MM.1S (cell line): ENCODE data around the gene INTS13.

ENCODE experiments used
- DNase-seq: peaks from one replicate; pipeline ENCODE4 v3.0.0-alpha.2; 2015
- H2AFZ ChIP-seq: fragments of 300-600 bp; sonication (generic); 2 replicates; pipeline ENCODE4 v1.6.0; 2016; ENCODE audit warnings: antibody characterized with exemption, low read length
- H3F3A ChIP-seq: fragments of 300-600 bp; sonication (generic); 2 replicates; pipeline ENCODE4 v1.6.1; 2016; ENCODE audit warnings: mild to moderate bottlenecking, antibody characterized with exemption, low read length, moderate library complexity, mixed read lengths; ENCODE audit not compliant: insufficient read depth
- H3K27ac ChIP-seq: fragments of 300-600 bp; sonication (generic); 2 replicates; pipeline ENCODE4 v1.5.1; 2016; ENCODE audit warnings: mild to moderate bottlenecking, low read length
- H3K27me3 ChIP-seq: fragments of 300-600 bp; sonication (generic); replicated peaks from 2 replicates; pipeline ENCODE4 v1.6.0; 2016; ENCODE audit warnings: low read length; ENCODE audit not compliant: insufficient read depth
- H3K36me3 ChIP-seq: fragments of 300-600 bp; sonication (generic); replicated peaks from 2 replicates; pipeline ENCODE4 v1.6.1; 2016; ENCODE audit warnings: mild to moderate bottlenecking, low read length, mixed read lengths; ENCODE audit not compliant: insufficient read depth
- H3K4me1 ChIP-seq: fragments of 300-600 bp; sonication (generic); 2 replicates; pipeline ENCODE4 v1.6.1; 2016; ENCODE audit warnings: low read length, mixed read lengths
- H3K4me2 ChIP-seq: fragments of 300-600 bp; sonication (generic); 2 replicates; pipeline ENCODE4 v1.6.0; 2016; ENCODE audit warnings: low read depth, low read length
- H3K4me3 ChIP-seq: fragments of 300-600 bp; sonication (generic); 2 replicates; pipeline ENCODE4 v1.5.1; 2016; ENCODE audit warnings: low read length, mixed read lengths
- H3K79me2 ChIP-seq: fragments of 300-600 bp; sonication (generic); 2 replicates; pipeline ENCODE4 v1.6.1; 2016; ENCODE audit warnings: mixed run types, low read length, mixed read lengths
- H3K9ac ChIP-seq: fragments of 300-600 bp; sonication (generic); 2 replicates; pipeline ENCODE4 v1.6.1; 2016; ENCODE audit warnings: low read length, mixed read lengths
- H3K9me2 ChIP-seq: fragments of 300-600 bp; sonication (generic); replicated peaks from 2 replicates; pipeline ENCODE4 v1.6.1; 2016; ENCODE audit warnings: mild to moderate bottlenecking, low read length, mixed read lengths; ENCODE audit not compliant: insufficient read depth
- H3K9me3 ChIP-seq: fragments of 300-600 bp; sonication (generic); replicated peaks from 2 replicates; pipeline ENCODE4 v1.6.1; 2016; ENCODE audit warnings: mild to moderate bottlenecking, low read length, mixed read lengths; ENCODE audit not compliant: insufficient read depth
- H4K20me1 ChIP-seq: fragments of 300-600 bp; sonication (generic); 2 replicates; pipeline ENCODE4 v1.6.1; 2016; ENCODE audit warnings: mild to moderate bottlenecking, low read length, moderate library complexity, mixed read lengths; ENCODE audit not compliant: insufficient read depth
- EZH2 ChIP-seq: fragments of 300-600 bp; sonication (generic); optimal IDR thresholded peaks from 2 replicates; pipeline ENCODE3; 2017; ENCODE audit warnings: low read depth, mild to moderate bottlenecking, antibody characterized with exemption, low read length, mixed read lengths
- EZH2phosphoT487 ChIP-seq: fragments of 300-600 bp; sonication (generic); IDR thresholded peaks from 2 replicates; pipeline ENCODE4 v1.6.1; 2018; ENCODE audit warnings: antibody characterized with exemption, low read length
- TF ChIP-seq, protein P1 (sequence below): fragments of 300-600 bp; sonication (generic); IDR thresholded peaks from 2 replicates; pipeline ENCODE4 v1.5.1; 2016; ENCODE audit warnings: antibody characterized with exemption, low read length, mixed read lengths

INTS13 gene

DNA sequence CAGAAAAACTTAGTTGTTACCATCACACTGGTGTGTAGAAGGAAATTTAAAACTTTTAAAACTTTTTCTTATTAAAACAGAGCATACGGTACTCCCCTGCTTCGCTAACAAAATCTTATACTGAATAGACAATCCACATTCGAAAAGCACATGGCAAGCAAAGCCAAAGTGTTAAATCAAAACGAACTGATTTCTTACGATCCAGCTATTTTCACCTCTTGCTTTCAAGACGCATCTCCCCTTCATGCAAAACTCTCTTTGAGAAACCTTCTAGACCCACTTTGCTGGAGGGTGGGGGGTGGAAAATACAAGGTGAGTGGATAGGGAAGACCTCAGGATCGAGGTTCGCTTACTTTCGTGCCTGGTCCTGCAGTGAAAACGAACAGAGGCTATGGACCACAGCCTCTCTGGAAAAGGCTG, 328 bp downstream of the INTS13 start:
- H3K9ac ChIP-seq: peak overlapping the region; percentile 96
- H3K79me2 ChIP-seq: peaks cover 99% of the 10 kb centered on the region
- no peak for TF ChIP-seq EZH2
- TF ChIP-seq, protein P1, sequence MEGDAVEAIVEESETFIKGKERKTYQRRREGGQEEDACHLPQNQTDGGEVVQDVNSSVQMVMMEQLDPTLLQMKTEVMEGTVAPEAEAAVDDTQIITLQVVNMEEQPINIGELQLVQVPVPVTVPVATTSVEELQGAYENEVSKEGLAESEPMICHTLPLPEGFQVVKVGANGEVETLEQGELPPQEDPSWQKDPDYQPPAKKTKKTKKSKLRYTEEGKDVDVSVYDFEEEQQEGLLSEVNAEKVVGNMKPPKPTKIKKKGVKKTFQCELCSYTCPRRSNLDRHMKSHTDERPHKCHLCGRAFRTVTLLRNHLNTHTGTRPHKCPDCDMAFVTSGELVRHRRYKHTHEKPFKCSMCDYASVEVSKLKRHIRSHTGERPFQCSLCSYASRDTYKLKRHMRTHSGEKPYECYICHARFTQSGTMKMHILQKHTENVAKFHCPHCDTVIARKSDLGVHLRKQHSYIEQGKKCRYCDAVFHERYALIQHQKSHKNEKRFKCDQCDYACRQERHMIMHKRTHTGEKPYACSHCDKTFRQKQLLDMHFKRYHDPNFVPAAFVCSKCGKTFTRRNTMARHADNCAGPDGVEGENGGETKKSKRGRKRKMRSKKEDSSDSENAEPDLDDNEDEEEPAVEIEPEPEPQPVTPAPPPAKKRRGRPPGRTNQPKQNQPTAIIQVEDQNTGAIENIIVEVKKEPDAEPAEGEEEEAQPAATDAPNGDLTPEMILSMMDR: no peak
- TF ChIP-seq EZH2phosphoT487: no peak
- H4K20me1 ChIP-seq: no peaks in the 10 kb centered on the region
- H3F3A ChIP-seq: peaks cover 48% of the 10 kb centered on the region
- peak; percentile 40 for DNase-seq
- H3K9me3 ChIP-seq: no peaks in the 10 kb centered on the region
- H3K9me2 ChIP-seq: no peaks in the 10 kb centered on the region
- peak overlapping the region; percentile 93 for H3K4me3 ChIP-seq
- peaks cover 6% of the 10 kb centered on the region; the same call in 1 of the 2 replicates for H3K36me3 ChIP-seq
- peak overlapping the region; percentile 92 for H3K4me2 ChIP-seq
- H3K4me1 ChIP-seq: peaks cover 35% of the 10 kb centered on the region
- no peaks in the 10 kb centered on the region for H3K27me3 ChIP-seq
- peak overlapping the region; percentile 64 for H2AFZ ChIP-seq
- peak overlapping the region; percentile 85 for H3K27ac ChIP-seq

DNA sequence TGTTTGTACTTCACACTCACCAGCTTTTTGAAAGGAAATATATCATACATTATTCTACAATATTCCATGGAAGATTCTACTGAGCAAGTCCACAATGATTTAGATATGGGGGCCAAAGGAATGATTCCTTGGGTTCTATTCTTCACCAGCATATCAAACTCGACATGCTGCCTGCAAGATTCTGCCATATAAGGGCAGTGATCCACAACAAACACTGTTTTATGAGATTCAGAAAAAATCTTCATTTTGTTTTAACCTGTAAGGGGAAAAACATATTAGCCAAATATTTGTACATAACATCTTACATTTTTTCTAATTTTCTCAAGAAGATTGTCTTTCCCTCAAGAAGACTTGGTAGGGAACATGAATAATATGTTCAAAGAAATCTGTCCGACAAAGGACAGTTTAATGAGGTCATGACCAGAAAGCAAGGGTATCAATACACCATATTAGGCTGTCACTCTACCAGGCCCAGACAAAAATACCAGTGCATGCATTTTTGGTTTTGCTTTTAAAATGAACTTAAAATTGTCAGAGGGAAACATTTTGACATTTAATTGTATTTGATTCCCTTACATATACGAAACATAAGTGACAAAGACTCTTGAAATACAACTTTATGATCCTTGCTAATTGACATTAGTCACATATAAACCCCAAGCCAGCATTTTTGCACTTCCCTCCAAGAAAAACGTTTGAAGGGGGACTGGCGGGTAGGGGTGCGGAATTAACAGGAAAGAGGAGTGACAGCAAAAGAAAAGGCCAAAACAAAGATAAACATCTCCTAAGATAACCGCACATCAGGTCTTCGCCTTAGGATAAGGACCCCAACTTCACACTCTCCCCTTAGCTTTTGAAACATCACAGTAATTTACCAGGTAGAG, 980 bp downstream of the INTS13 start:
- Histone ChIP-seq H3K9me2 (no peaks in the 10 kb centered on the region), H3K4me3 (peak overlapping the region; percentile 93), H3K27me3 (no peaks in the 10 kb centered on the region), H3K27ac (peak overlapping the region; percentile 85; the same call in 1 of the 2 replicates), H3K36me3 (peaks cover 6% of the 10 kb centered on the region; the same call in 1 of the 2 replicates), H3K4me2 (peak overlapping the region; percentile 92), H4K20me1 (no peaks in the 10 kb centered on the region), H3K9ac (peak overlapping the region; percentile 96), H3K79me2 (peaks cover 99% of the 10 kb centered on the region), H2AFZ (no peak overlapping the region), H3K9me3 (no peaks in the 10 kb centered on the region), H3F3A (peaks cover 48% of the 10 kb centered on the region), H3K4me1 (peaks cover 31% of the 10 kb centered on the region)
- TF ChIP-seq, protein P1: no peak
- TF ChIP-seq EZH2phosphoT487 (no peak), EZH2 (no peak)
- peak; percentile 28 for DNase-seq

- Histone ChIP-seq H3K4me2 (peak overlapping the region; percentile 92), H3K9me2 (no peaks in the 10 kb centered on the region), H3F3A (peaks cover 47% of the 10 kb centered on the region), H3K9me3 (no peaks in the 10 kb centered on the region), H3K79me2 (peaks cover 96% of the 10 kb centered on the region), H4K20me1 (no peaks in the 10 kb centered on the region), H3K4me3 (peak overlapping the region; percentile 93), H3K27me3 (no peaks in the 10 kb centered on the region), H3K36me3 (peaks cover 6% of the 10 kb centered on the region; the same call in 1 of the 2 replicates), H3K9ac (peak overlapping the region; percentile 96; the same call in 1 of the 2 replicates), H2AFZ (no peak overlapping the region), H3K27ac (peak overlapping the region; percentile 85; the same call in 1 of the 2 replicates), H3K4me1 (peaks cover 29% of the 10 kb centered on the region)
- no peak for TF ChIP-seq EZH2phosphoT487
- TF ChIP-seq, protein P1: no peak
- TF ChIP-seq EZH2: no peak
- DNase-seq: peak; percentile 27
Measured at GRCh38 chr12:26935636-26936378, 2.0 kb downstream of the INTS13 start.
